ENCODE data around the gene PLSCR3.

PLSCR3 gene

GRCh38 chr17:7394452-7395191 lies at the start of gene PLSCR3:
PLSCR3 (minus strand) TSS chr17:7394525; CDS start chr17:7394110, 415 bp downstream.
- peak; percentile 74 for DNase-seq (ENCODE audit: low spot score)
- no peak for FAIRE-seq

DNA sequence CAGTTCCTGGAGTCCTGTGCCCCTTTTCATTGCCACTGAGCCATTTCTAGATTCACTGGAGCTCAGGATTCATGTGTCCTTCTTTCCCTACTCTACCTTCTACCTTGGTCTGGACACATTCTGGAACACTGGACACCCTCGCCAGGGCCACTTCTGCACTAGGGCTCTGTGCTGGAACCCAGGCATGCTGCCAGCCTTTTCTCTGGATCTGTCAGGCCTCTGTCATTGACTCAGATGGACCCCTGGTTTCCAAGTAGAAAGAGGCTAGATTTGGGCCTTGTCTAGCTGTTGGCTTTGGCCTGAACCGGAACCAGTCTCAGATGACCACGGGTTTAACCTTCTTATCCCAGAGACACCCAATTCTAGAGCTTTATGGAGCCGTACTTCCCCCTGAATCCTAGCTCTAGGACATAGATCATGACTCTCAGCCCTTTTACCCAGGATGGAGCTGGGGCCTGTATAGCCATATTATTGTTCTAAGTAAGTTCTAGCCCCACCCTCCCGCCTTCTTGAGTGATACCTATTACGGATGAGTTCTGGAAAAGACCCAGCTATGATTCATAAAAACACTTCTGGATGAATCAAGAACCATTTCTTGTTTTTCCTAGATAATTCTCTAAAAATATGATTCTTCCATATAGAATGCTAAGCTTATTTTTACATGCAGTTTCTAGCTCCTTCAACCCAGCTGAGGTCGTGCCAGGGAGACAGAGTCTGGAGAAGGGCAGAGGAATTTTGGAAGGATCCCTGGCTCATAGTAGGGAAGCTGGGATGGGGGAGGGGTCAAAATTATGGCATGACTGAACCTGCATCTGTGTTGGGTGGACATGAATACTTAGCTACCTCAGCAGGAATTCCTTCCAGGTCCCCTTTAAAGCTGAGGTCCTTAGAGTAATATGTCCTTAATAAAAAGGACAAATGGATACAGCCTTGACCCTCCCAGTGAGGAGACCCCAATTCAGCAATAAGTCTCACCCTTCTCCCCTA lies 49.5 kb upstream of the PLSCR3 start:
- no peak for DNase-seq (ENCODE audit: low spot score)
- no peak for FAIRE-seq

- FAIRE-seq (no peak), DNase-seq (ENCODE audit: low spot score) (no peak)
These were observed 47.8 kb upstream of the PLSCR3 start for GRCh38 chr17:7442142-7442541.

DNA sequence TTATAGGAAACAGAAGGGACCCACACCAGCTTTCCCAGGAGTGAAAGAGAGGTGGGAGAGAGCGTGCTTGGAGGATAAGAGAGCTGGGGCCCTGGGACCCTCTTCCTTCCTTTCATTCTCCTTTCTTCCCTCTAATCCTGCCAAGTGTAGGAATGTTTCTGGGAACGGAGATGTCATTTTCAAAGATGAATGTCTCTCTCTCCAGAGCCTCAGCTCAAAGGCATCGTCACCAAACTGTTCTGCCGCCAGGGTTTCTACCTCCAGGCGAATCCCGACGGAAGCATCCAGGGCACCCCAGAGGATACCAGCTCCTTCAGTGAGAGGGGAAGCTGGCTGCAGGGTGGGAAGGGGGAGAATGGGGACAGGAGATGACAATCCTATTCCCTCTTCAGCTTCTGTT lies 46.9 kb upstream of the PLSCR3 start:
- FAIRE-seq (no peak), DNase-seq (ENCODE audit: low spot score) (no peak)

- DNase-seq (ENCODE audit: low spot score) (peak; percentile 50), FAIRE-seq (no peak)
These were observed 46.5 kb upstream of the PLSCR3 start for GRCh38 chr17:7440834-7441195.

DNA sequence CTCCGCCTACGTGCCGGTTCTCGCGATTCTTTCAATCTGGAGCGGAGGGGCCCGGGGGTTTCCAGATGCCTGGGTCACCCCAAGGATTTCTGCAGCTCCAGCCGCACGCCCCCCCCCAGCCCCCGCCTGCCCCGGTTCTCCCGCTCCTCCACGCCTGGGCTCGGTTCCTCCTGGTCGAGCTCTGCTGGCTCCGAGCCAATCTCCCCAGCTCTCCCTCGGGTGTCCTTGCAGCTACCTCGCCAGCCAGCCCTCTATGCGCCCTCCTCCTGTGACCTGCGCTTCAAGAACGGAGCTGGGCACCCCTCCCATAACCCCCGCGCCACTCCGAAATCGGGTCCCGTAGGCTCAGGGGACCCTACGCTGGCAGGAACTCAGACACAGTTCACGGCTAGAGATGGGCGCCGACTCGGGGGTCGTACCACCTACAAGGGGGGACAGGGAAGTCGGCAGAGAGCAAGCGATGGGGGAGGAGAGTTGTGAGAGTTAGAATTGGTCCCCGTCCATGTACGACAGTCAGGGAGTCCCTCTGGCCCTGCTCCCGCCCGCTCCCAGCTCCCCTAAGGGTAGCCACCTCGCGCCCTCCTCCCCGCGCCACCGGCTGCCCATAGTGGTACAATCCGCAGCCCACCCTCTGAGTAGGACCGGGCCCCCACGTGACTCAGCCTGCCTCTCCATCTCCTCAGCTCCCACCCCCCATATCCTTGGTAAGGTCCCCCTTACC lies 45.9 kb upstream of the PLSCR3 start:
- DNase-seq (ENCODE audit: low spot score) (no peak), FAIRE-seq (no peak)

- FAIRE-seq (no peak), DNase-seq (ENCODE audit: low spot score) (no peak)
These were observed 45.3 kb upstream of the PLSCR3 start, which contains the start of gene FGF11 for GRCh38 chr17:7439462-7440112. FGF11 (plus strand) TSS chr17:7439512; CDS start chr17:7439621, 109 bp downstream.

DNA sequence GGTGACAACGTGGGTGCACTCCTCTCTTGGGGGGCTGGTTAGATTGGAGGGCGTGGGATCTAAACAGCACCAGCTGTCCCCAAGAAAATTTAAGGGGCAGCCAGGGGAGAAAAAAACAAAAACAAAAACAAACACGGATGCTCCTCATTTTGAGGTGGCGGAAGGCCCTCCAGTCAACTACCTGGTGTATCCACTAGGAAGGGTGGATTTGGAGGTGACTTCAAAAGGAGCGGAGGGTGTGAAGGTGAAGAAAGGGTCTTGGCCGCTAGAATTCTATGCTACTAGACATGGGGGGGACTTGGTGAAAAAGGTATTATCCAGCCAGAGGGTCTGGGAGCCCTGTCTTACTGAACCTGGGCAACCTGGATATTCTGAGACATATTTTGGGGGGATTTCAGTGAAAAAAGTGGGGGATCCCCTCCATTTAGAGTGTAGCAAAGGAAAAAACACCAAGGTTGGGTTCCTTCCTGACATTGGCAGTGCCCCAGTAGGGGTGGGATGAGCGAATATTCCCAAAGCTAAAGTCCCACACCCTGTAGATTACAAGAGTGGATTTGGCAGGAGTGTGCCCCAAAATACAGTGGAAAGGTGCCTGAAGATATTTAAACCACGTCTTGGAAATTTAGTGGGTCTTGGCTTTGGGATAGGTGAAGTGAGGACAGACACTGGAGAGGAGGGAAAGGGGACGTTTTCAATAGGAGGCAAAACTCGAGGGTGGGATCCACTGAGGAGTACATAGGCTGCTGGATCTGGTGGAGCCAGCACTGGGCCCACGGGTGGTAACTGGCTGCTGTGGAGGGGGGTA lies 44.5 kb upstream of the PLSCR3 start:
- FAIRE-seq (no peak), DNase-seq (ENCODE audit: low spot score) (no peak)

- FAIRE-seq: no peak
These were observed 43.8 kb upstream of the PLSCR3 start for GRCh38 chr17:7437950-7438614.

GRCh38 chr17:7437369-7437863 lies 43.1 kb upstream of the PLSCR3 start:
- no peak for FAIRE-seq
- DNase-seq (ENCODE audit: low spot score): no peak

More at GRCh38 chr17:7437950-7438614, 43.8 kb upstream of the PLSCR3 start:
- DNase-seq (ENCODE audit: low spot score): no peak

DNA sequence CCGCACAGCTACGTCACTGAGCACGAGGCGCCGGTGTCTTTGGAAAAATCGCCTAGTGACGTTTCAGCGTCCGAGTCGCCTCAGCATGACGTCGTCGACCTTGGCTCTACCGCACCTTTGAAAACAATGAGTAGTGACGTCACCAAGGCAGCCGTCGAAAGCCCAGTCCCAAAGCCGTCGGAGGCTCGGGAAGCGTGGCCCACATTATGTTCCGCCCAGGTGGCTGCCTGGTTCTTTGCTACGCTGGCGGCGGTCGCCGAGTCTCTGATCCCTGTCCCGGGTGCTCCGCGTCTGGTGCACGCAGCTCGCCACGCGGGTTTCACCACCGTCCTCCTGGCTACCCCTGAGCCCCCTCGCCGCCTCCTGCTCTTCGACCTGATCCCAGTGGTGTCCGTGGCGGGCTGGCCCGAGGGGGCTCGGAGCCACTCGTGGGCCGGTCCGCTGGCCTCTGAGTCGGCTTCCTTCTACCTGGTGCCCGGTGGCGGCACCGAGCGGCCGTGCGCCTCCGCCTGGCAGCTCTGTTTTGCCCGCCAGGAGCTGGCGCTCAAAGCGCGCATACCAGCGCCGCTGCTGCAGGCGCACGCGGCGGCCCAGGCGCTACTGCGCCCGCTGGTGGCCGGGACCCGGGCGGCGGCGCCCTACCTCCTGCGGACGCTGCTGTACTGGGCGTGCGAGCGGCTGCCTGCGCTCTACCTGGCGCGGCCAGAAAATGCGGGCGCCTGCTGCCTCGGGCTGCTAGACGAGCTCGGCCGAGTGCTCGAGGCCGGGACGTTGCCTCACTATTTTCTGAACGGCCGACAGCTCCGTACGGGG lies 42.4 kb upstream of the PLSCR3 start:
- FAIRE-seq (no peak), DNase-seq (ENCODE audit: low spot score) (peak; percentile 34)

DNA sequence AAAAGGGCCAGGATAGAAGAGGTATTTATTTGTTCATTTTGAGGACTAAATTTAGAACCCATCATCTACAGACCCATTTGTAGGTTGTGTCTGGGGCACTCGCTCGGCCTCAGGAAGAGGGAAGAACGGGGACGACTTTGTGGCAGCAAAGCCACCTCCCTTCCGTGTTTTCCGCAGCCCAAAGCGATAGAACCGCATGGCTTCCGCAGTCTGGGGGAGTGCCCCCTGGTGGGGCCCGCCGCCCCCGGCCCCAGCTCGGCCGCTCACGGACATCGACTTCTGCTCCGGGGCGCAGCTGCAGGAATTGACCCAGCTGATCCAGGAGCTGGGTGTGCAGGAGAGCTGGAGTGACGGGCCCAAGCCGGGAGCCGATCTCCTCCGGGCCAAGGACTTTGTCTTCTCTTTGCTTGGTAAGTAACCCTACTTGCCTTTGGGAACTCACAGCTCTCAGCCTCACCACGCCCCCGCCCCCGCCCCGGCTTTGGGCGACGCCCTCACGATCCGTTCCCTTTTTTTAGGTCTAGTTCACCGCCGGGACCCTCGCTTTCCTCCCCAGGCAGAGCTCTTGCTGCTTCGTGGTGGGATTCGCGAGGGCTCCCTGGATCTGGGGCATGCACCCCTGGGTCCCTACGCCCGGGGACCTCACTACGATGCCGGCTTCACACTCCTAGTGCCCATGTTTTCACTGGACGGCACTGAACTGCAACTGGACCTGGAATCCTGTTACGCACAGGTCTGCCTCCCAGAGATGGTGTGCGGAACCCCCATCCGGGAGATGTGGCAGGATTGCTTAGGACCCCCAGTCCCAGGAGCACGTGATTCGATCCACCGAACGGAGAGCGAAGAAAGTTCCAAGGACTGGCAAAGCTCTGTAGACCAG lies 41.6 kb upstream of the PLSCR3 start:
- DNase-seq (ENCODE audit: low spot score): no peak
- no peak for FAIRE-seq

DNA sequence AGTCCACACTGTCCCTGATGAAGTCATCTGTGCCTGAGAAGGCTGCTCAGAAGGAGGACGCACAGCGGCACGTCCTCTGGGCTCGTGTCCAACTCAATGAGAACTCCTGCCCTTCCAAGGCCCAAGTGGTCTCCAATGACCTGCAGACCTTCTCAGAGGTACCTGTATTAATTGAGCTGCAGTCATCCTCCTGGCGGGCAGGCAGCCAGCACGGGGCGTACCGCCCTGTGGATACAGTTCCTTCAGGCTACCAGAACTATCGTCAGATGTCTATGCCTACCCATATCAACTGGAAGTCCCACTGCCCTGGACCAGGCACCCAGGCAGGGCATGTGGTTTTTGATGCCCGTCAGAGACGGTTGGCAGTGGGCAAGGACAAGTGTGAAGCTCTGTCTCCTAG lies 38.0 kb upstream of the PLSCR3 start:
- no peak for DNase-seq (ENCODE audit: low spot score)
- FAIRE-seq: no peak

DNA sequence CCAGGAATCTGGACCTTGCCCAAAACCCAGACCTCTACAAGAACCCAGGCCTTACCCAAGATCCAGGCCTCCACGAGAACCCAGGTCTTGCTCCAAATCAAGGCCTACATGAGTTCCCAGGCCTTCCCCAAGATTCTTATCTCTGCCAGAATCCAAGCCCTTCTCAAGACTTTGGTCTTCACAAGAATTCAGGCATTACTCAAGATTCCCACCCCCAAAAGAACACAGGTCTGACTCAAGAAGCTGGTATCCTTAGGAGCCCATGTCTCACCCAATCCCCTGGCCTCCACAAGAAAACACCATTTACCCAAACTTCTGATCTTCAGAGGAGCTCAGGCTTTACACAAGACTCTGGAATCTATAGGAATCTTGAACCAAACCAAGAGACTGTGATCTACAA lies 36.9 kb upstream of the PLSCR3 start:
- no peak for DNase-seq (ENCODE audit: low spot score)

DNA sequence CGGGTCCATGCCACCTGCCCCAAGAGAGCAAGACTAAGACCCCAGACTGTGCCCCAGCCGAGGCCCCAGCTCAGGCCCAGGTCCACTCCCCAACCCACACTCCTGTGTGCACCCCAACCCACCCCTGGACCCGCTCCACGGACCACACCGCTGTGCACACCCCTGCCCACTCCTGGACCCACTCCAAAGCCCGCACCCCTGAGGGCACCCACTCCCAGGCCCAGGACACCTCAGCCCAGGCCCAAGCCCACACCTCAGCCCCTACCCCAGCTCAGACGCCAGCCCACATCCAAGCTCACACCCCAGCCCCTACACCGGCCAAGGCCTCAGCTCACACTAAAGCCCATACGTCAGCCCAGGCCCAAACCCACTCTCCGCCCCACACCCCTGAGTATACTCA lies 35.4 kb upstream of the PLSCR3 start:
- DNase-seq (ENCODE audit: low spot score) (no peak), FAIRE-seq (no peak)

More for the DNA sequence above, 36.9 kb upstream of the PLSCR3 start:
- FAIRE-seq: no peak

DNA sequence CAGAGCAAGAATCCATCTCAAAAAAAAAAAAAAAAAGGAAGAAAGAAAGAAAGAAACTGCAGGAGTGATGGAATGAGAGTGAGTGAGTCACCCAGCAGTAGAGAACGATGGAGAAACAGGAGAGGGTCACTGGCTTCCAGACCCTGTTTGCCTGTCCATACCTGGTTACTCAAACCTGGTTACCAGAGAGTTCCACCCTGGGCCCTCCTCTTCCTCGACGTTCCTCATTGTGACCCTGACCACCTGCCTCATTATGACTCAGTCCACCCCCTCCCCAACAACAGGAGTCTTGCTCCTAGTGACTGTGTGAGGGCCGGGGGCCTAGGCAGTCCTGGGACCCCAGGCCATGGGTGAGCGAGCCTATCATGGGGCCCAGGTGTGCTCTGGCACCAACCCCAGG lies 34.2 kb upstream of the PLSCR3 start, which contains the start of gene SPEM3:
TSS of gene SPEM3 (plus strand) at position 301 of the 400 bp plus-strand sequence. CDS start at position 347, 46 bp downstream.
- DNase-seq (ENCODE audit: low spot score): no peak
- no peak for FAIRE-seq

- no peak for FAIRE-seq
- no peak for DNase-seq (ENCODE audit: low spot score)
These were observed 33.2 kb upstream of the PLSCR3 start for GRCh38 chr17:7427549-7427948.

Data from RCC 7860 (cell line).